Loucy (cell line): ENCODE measurements around the gene GRM2.

Experiments
- H2AFZ ChIP-seq: fragments of 200-600 bp; sonication (generic); 2 replicates; pipeline ENCODE4 v1.6.0; 2016; ENCODE audit warnings: antibody characterized with exemption, mild to moderate bottlenecking, low read length, moderate library complexity
- H3F3A ChIP-seq: fragments of 200-600 bp; 2 replicates; pipeline ENCODE4 v1.6.0; 2016; ENCODE audit warnings: antibody characterized with exemption, low read depth, mild to moderate bottlenecking
- H3K27me3 ChIP-seq: fragments of 200-600 bp; sonication (generic); 2 replicates; pipeline ENCODE4 v1.6.1; 2014; ENCODE audit warnings: low read length, mild to moderate bottlenecking; ENCODE audit not compliant: insufficient read depth, poor library complexity, severe bottlenecking
- H3K36me3 ChIP-seq: fragments of 200-600 bp; sonication (generic); 2 replicates; pipeline ENCODE4 v1.6.1; 2016; ENCODE audit warnings: low read length; ENCODE audit not compliant: insufficient read depth
- H3K4me1 ChIP-seq: fragments of 200-600 bp; sonication (generic); 2 replicates; pipeline ENCODE4 v1.5.1; 2014; ENCODE audit warnings: low read length, mild to moderate bottlenecking; ENCODE audit not compliant: insufficient read depth, poor library complexity, severe bottlenecking
- H3K4me2 ChIP-seq: fragments of 200-600 bp; sonication (generic); 2 replicates; pipeline ENCODE4 v1.6.0; 2014; ENCODE audit warnings: antibody characterized with exemption, low read length, low read depth, mild to moderate bottlenecking; ENCODE audit not compliant: poor library complexity, severe bottlenecking
- H3K4me3 ChIP-seq: fragments of 200-600 bp; sonication (generic); 2 replicates; pipeline ENCODE4 v1.5.1; 2014; ENCODE audit warnings: low read length, mild to moderate bottlenecking, mixed read lengths; ENCODE audit not compliant: poor library complexity, severe bottlenecking
- H3K79me2 ChIP-seq: fragments of 200-600 bp; sonication (generic); 2 replicates; pipeline ENCODE4 v1.6.1; 2014; ENCODE audit warnings: low read length; ENCODE audit not compliant: insufficient read depth
- H3K9ac ChIP-seq: fragments of 200-600 bp; sonication (generic); 2 replicates; pipeline ENCODE4 v1.6.0; 2014; ENCODE audit warnings: mild to moderate bottlenecking, low read depth, low read length, moderate library complexity; ENCODE audit not compliant: poor library complexity, severe bottlenecking
- H3K9me2 ChIP-seq: fragments of 200-600 bp; sonication (generic); replicated peaks from 2 replicates; pipeline ENCODE4 v1.6.1; 2016; ENCODE audit warnings: low read depth, low read length, mixed read lengths
- H3K9me3 ChIP-seq: fragments of 200-600 bp; sonication (generic); 2 replicates; pipeline ENCODE4 v1.6.1; 2014; ENCODE audit warnings: mild to moderate bottlenecking, antibody characterized with exemption, low read length, low read depth; ENCODE audit not compliant: insufficient read depth
- H4K20me1 ChIP-seq: fragments of 200-600 bp; sonication (generic); 2 replicates; pipeline ENCODE4 v1.6.0; 2014; ENCODE audit warnings: antibody characterized with exemption, low read length, mild to moderate bottlenecking; ENCODE audit not compliant: insufficient read depth, poor library complexity, severe bottlenecking
- EZH2phosphoT487 ChIP-seq: fragments of 200-600 bp; IDR thresholded peaks from 2 replicates; pipeline ENCODE4 v1.6.1; 2018; ENCODE audit warnings: antibody characterized with exemption, mild to moderate bottlenecking, moderate library complexity, borderline replicate concordance
- TF ChIP-seq, protein P1 (sequence below): fragments of 200-600 bp; sonication (generic); conservative IDR thresholded peaks from 2 replicates; pipeline ENCODE4 v1.5.1; 2014; ENCODE audit warnings: mild to moderate bottlenecking, antibody characterized with exemption, low read length

GRM2 gene

DNA sequence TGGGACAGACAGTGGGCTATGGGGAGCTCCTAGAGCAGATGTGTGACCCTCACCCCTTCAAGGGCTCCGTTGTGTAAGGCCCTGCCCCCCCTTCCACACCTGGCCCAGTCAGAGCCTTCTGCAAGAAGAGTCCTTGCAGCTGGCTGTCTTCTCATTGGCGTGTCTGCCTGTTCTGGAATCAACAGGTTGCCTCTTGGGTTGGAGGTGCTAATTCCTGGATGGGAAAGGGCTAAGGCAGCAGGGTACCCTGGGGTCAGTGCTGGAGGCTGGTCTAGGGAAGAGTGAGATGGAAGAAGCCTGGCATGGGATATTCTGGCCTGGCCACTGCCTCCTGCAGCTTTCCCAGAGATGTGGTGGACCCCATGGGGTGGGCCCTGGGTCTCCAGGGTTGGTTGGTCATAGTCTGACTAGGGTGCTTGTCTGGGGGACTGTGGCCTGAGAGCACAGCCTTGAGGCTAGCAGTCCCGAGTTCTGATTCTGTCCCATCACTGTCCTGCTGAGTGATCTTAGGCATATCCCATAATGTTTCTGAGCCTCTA lies 30.7 kb upstream of the GRM2 start:
- Histone ChIP-seq H2AFZ (no peak overlapping the region), H4K20me1 (peaks cover 15% of the 10 kb centered on the region), H3K9ac (no peak overlapping the region), H3K4me1 (peaks cover 71% of the 10 kb centered on the region), H3K36me3 (no peaks in the 10 kb centered on the region), H3K4me2 (peak overlapping the region; percentile 53), H3F3A (no peaks in the 10 kb centered on the region), H3K79me2 (peaks cover 83% of the 10 kb centered on the region), H3K4me3 (no peak overlapping the region), H3K27me3 (no peaks in the 10 kb centered on the region), H3K9me2 (no peaks in the 10 kb centered on the region), H3K9me3 (no peaks in the 10 kb centered on the region)
- TF ChIP-seq, protein P1, sequence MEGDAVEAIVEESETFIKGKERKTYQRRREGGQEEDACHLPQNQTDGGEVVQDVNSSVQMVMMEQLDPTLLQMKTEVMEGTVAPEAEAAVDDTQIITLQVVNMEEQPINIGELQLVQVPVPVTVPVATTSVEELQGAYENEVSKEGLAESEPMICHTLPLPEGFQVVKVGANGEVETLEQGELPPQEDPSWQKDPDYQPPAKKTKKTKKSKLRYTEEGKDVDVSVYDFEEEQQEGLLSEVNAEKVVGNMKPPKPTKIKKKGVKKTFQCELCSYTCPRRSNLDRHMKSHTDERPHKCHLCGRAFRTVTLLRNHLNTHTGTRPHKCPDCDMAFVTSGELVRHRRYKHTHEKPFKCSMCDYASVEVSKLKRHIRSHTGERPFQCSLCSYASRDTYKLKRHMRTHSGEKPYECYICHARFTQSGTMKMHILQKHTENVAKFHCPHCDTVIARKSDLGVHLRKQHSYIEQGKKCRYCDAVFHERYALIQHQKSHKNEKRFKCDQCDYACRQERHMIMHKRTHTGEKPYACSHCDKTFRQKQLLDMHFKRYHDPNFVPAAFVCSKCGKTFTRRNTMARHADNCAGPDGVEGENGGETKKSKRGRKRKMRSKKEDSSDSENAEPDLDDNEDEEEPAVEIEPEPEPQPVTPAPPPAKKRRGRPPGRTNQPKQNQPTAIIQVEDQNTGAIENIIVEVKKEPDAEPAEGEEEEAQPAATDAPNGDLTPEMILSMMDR, result 0 out of 2 replicates have a peak, but pooled peaks have one; percentile 4
- TF ChIP-seq EZH2phosphoT487, result no peak

DNA sequence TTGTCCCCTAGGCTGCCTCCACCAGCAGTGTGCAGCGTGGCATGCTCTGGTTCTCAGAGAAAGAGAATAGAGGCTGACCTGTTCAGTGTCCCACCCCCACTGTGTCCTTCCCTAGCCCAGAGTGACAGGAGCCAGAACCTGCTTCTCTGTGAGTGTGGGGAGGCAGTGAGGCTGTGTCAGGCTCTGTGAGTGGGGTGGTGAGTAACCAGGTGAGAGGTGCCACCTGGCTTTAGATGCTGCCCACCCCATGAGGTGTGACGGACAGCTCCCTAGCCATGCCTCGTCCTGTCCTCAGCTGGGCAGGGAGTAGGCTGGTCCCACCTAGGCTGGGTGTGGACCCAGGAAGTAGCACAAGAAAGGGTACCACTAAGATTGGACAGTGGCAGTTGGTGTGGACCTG lies 29.5 kb upstream of the GRM2 start:
- Histone ChIP-seq H3K27me3 (no peaks in the 10 kb centered on the region), H3K9me2 (no peaks in the 10 kb centered on the region), H3K79me2 (peaks cover 79% of the 10 kb centered on the region), H2AFZ (no peak overlapping the region), H3K36me3 (no peaks in the 10 kb centered on the region), H3F3A (no peaks in the 10 kb centered on the region), H3K9me3 (no peaks in the 10 kb centered on the region), H3K4me2 (peak overlapping the region; percentile 53), H4K20me1 (peaks cover 16% of the 10 kb centered on the region), H3K4me3 (no peak overlapping the region), H3K4me1 (peaks cover 79% of the 10 kb centered on the region), H3K9ac (no peak overlapping the region)
- TF ChIP-seq, protein P1, result no peak
- no peak for TF ChIP-seq EZH2phosphoT487

- Histone ChIP-seq H3K9me3 (no peaks in the 10 kb centered on the region), H3K4me1 (peaks cover 77% of the 10 kb centered on the region), H3K4me3 (no peak overlapping the region), H3K9me2 (no peaks in the 10 kb centered on the region), H3K27me3 (no peaks in the 10 kb centered on the region), H3F3A (no peaks in the 10 kb centered on the region), H3K79me2 (peaks cover 79% of the 10 kb centered on the region), H3K36me3 (no peaks in the 10 kb centered on the region), H3K4me2 (peak overlapping the region; percentile 89), H2AFZ (no peak overlapping the region), H3K9ac (peak overlapping the region; percentile 12), H4K20me1 (peaks cover 8% of the 10 kb centered on the region)
- TF ChIP-seq, protein P1, result no peak
- TF ChIP-seq EZH2phosphoT487, result no peak
Observed at GRCh38 chr3:51678186-51678585, 28.7 kb upstream of the GRM2 start.
